OCI-LY7 (cell line): ENCODE results near the gene DUSP28.

Experiments used
- CTCF ChIP-seq: fragments of 200-600 bp; sonication (generic); conservative IDR thresholded peaks from 2 replicates; pipeline ENCODE4 v1.5.1; 2014; ENCODE audit warnings: mild to moderate bottlenecking, antibody characterized with exemption, low read length, moderate library complexity, mixed read lengths
- EZH2phosphoT487 ChIP-seq: fragments of 200-600 bp; sonication (generic); IDR thresholded peaks from 2 replicates; pipeline ENCODE4 v1.6.1; 2018; ENCODE audit warnings: low read depth, borderline replicate concordance, mild to moderate bottlenecking, mixed run types, antibody characterized with exemption, low read length, moderate library complexity, mixed read lengths

- no peak for TF ChIP-seq CTCF
- TF ChIP-seq EZH2phosphoT487: no peak
Measured at GRCh38 chr2:240594511-240595380, 34.6 kb downstream of the DUSP28 start.
